HG03108 (cell line): ENCODE measurements around the gene KCNQ4.

Experiments used
- ATAC-seq: cut with Tn5 transposase; IDR thresholded peaks from one replicate; pipeline ENCODE4 v1.9.1; 2021; ENCODE audit warnings: moderate library complexity; ENCODE audit not compliant: unreplicated experiment

The KCNQ4 gene

GRCh38 chr1:40754201-40754600 lies 29.4 kb upstream of the KCNQ4 start:
- no peak for ATAC-seq

DNA sequence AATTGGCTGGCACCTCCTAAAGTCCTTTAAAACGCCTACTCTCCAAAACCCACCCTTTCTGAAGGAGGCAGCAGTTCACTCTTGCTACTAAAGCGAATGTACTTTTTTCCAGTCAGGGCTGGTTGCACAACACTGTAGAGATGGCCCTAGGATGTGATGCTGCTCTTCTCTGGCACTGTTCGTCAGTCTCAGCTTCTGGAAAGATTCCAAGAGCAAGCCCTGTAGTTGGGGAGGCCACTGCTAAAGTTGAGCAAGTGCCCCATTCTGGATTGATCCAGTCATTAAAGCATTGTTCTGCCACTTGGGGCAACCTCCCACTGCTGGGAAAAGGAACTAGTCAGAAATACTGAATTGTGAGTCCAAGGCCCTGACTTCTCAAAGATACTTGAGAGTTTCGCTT lies 28.5 kb upstream of the KCNQ4 start:
- ATAC-seq = no peak

- ATAC-seq = no peak
Observed at GRCh38 chr1:40756523-40756922, 27.1 kb upstream of the KCNQ4 start.

- no peak for ATAC-seq
Observed at GRCh38 chr1:40757084-40757483, 26.5 kb upstream of the KCNQ4 start.

DNA sequence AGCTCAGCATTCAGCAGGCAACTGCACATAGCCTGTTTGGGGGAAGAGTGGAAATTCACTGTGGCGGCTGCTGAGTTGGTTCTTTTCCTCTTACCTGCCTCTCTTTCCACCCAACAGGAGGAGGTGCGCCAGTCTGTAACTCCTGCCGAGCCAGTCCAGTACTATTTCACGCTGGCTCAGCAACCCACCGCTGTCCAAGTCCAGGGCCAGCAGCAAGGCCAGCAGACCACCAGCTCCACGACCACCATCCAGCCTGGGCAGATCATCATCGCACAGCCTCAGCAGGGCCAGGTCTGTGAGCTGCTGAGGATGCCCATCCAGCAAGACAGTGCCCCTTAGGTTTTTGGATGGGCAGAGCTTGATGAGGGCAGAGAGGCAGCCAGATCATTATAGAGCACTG lies 25.6 kb upstream of the KCNQ4 start:
- no peak for ATAC-seq

DNA sequence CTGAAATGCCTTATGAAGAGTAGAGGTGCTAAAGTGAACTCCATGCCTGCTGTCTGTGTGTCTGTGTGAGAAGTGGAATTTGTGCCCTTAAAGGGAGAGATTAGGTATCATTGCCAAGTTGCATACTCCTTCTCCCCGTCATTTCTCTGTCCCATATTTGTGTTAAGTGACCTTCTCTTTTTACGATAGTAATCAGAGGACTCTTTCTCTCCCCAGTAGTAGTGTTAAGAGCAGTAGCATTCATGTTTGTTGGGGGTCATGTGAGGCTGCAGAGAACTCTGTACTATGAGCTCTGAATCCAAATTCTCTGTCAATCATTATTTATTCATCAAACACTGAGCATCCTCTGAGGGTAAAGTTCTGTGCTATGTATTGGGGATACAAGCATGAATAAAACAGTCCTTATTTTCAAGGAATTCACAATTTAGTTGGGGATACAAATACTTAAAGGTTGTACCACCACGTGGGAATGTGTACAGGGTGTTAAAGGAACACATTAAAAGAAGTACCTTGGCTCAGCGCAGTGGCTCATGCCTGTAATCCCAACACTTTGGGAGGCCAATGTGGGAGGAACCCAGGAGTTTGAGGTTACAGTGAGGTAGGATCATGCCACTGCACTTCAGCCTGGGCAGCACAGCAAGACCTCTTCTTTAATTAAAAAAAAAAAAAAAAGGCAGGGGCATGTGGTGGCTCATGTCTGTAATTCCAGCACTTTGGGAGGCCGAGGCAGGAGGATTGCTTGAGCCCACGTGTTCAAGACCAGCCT lies 24.8 kb upstream of the KCNQ4 start:
- ATAC-seq = no peak

DNA sequence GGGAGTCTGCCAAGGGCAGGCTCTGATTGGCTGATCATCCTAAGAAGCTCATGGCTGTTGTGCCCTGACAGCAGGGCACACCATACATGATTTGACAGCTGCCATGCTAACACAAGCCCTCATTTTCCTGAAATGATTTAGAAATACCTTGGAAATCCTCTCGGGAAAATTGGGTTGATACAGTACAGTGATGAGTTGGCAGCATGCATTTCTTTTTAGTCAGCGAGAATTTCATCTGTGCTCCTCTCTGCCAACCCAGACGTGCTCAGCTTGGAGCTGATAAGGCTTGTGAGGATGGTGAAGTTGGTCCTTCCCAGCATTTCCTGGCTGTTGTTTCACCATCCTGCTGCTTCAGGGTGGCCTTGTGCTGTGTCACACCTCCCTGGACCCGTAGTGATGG lies 22.6 kb upstream of the KCNQ4 start:
- ATAC-seq = no peak

- ATAC-seq = no peak
Observed at GRCh38 chr1:40762144-40762923, 21.3 kb upstream of the KCNQ4 start.

DNA sequence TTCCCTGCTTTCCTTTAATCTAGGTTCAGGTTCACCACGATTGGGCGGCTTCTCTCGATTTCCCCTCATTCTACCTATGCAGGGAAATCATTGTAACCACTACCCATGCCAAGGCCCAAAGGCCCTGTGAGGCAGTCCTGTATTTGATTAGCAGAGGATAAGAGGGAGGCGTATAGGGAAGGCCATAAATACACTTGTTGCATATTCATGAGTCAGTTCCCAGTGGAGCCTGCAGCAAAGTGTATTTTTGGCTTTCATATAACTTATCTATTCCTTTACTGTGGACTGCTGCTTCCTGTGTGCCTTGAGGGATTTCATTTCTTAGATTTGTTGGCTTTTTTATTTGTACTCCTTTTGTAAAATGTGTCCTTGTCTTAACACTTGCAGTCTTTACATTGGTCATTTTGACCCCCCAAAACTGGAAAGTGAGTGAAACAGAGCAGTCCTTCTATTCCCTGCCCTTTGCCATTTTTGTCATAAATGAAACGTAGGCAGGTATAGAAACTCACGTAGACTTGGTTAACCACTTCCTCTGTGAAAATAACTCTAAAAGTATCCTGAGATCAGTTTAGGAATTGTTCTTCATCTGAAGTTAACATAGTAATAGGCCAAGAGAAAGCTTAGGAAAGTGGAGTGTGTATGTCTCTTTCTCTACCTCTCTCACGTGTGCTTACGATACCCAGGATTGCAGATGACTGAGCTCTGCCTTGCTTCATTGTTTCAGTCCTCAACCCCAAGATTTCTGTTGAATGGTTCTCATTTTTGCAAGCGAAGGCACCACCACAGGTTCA lies 19.6 kb upstream of the KCNQ4 start:
- no peak for ATAC-seq

DNA sequence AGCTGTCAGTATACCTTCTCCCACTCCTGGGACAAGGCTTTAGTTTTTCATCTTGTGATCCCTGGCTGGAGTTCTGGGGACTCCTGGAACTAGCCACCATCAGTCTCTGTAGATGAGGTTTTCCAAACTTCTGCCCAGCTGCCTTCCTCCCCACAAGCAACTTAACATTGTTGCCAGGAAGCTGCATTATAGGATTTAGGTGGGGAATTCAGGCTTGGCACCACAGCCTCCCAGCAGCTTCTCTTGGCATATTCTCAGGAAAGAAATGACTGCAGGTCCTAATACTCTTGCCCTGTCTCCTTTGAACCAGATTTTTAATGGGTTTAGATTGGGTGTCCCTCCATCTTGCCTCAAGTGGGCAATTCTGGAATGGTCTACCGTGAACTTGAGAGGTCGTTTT lies 18.6 kb upstream of the KCNQ4 start:
- ATAC-seq = no peak

- ATAC-seq = no peak
Observed at GRCh38 chr1:40766017-40766416, 17.6 kb upstream of the KCNQ4 start.

DNA sequence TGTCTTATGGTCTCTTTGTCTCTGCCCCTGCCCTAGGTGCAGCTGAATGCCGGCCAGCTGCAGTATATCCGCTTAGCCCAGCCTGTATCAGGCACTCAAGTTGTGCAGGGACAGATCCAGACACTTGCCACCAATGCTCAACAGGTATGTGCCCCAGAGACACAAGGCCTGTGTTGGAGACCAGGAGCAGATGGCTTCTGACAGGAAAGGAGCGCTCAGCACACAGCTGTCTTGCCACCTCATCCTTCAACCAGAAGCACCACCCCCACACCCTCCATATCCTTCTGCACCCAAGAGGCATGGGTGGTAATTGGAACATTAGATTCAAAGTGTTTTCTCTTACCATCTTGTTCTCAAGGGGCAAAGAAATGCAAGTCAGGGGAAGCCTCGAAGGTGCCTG lies 17.0 kb upstream of the KCNQ4 start:
- ATAC-seq = no peak

GRCh38 chr1:40768146-40768990 lies 15.2 kb upstream of the KCNQ4 start:
- ATAC-seq = no peak

GRCh38 chr1:40769815-40770214 lies 13.8 kb upstream of the KCNQ4 start:
- ATAC-seq = no peak

DNA sequence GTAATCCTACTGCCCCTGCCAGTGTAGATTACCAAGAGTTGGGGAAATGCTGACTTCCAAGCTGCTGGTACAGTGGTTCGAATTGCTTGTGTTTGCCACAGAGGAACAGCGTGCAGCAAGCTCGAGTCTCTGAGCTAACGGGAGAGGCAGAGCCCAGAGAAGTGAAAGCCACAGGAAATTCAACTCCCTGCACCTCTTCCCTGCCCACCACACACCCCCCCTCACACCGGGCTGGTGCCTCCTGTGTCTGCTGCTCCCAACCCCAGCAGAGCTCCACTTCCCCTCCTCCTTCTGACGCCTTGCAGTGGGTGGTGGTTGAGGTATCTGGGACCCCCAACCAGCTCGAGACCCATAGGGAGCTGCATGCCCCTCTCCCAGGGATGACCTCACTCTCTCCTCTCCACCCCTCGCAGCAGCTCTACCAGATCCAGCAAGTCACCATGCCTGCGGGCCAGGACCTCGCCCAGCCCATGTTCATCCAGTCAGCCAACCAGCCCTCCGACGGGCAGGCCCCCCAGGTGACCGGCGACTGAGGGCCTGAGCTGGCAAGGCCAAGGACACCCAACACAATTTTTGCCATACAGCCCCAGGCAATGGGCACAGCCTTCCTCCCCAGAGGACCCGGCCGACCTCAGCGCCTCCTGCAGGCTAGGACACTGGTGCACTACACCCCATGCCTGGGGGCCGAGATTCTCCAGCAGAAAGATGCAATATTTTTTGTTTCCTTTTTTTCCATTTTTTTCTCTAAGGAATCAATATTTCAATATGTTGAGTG lies 13.1 kb upstream of the KCNQ4 start:
- ATAC-seq = no peak

- ATAC-seq = no peak
Observed at GRCh38 chr1:40772146-40772955, 11.2 kb upstream of the KCNQ4 start.

- no peak for ATAC-seq
Observed at GRCh38 chr1:40773748-40774265, 9.8 kb upstream of the KCNQ4 start.

GRCh38 chr1:40774266-40774998 lies 9.2 kb upstream of the KCNQ4 start:
- ATAC-seq = no peak
